Karpas-422 (cell line): ENCODE results near the gene KDM4B. TPM values are rescaled to one million over a fixed set of nuclear protein-coding genes. Genes with fewer than 3 reads are reported as not detected.

Experiments
- DNase-seq: peaks from one replicate; pipeline ENCODE4 v3.0.0-alpha.2; 2015
- H2AFZ ChIP-seq: fragments of 200-600 bp; sonication (generic); 2 replicates; pipeline ENCODE4 v1.6.1; 2014; ENCODE audit warnings: antibody characterized with exemption, low read length, mixed read lengths
- H3K27ac ChIP-seq: fragments of 200-600 bp; sonication (generic); 2 replicates; pipeline ENCODE4 v1.5.1; 2014; ENCODE audit warnings: mild to moderate bottlenecking, low read length, moderate library complexity
- H3K27me3 ChIP-seq: fragments of 200-600 bp; sonication (generic); 2 replicates; pipeline ENCODE4 v1.6.1; 2014; ENCODE audit warnings: low read length, mixed read lengths
- H3K36me3 ChIP-seq: fragments of 200-600 bp; sonication (generic); 2 replicates; pipeline ENCODE4 v1.6.1; 2014; ENCODE audit warnings: low read length, mixed read lengths; ENCODE audit not compliant: insufficient read depth
- H3K4me1 ChIP-seq: fragments of 200-600 bp; sonication (generic); 2 replicates; pipeline ENCODE4 v1.6.1; 2014; ENCODE audit warnings: mild to moderate bottlenecking, low read length, mixed read lengths
- H3K4me2 ChIP-seq: fragments of 200-600 bp; sonication (generic); 2 replicates; pipeline ENCODE4 v1.6.1; 2014; ENCODE audit warnings: low read length, low read depth, mild to moderate bottlenecking; ENCODE audit not compliant: poor library complexity, severe bottlenecking
- H3K4me3 ChIP-seq: fragments of 200-600 bp; sonication (generic); 2 replicates; pipeline ENCODE4 v1.5.1; 2014; ENCODE audit warnings: mild to moderate bottlenecking, antibody characterized with exemption, low read length, mixed read lengths
- H3K79me2 ChIP-seq: fragments of 200-600 bp; sonication (generic); 2 replicates; pipeline ENCODE4 v1.6.1; 2014; ENCODE audit warnings: mild to moderate bottlenecking, low read length, mixed read lengths
- H3K9ac ChIP-seq: fragments of 200-600 bp; sonication (generic); 2 replicates; pipeline ENCODE4 v1.6.0; 2014; ENCODE audit warnings: low read length
- H3K9me2 ChIP-seq: fragments of 200-600 bp; sonication (generic), shearing (Covaris generic); replicated peaks from 2 replicates; pipeline ENCODE4 v1.6.0; 2014; ENCODE audit warnings: mild to moderate bottlenecking, low read length, moderate library complexity; ENCODE audit not compliant: insufficient read depth
- H3K9me3 ChIP-seq: fragments of 300-700, 200-600 bp; sonication (generic); 2 replicates; pipeline ENCODE4 v1.6.1; 2014; ENCODE audit warnings: low read length, mixed read lengths
- H4K20me1 ChIP-seq: fragments of 200-600 bp; sonication (generic); 2 replicates; pipeline ENCODE4 v1.6.1; 2014; ENCODE audit warnings: mild to moderate bottlenecking, antibody characterized with exemption, low read length, low read depth; ENCODE audit not compliant: insufficient read depth
- total RNA-seq: library from RNA; depleted of rRNA; stranded (reverse); fragments of >200 nt; shearing (Covaris generic); gene quantifications from 2 replicates; pipeline ENCODE4 v1.2.3, GENCODE V29; 2014; ENCODE audit warnings: low replicate concordance

KDM4B gene
- total RNA-seq, 1 experiment from 2014 or later = 50.8 TPM

DNA sequence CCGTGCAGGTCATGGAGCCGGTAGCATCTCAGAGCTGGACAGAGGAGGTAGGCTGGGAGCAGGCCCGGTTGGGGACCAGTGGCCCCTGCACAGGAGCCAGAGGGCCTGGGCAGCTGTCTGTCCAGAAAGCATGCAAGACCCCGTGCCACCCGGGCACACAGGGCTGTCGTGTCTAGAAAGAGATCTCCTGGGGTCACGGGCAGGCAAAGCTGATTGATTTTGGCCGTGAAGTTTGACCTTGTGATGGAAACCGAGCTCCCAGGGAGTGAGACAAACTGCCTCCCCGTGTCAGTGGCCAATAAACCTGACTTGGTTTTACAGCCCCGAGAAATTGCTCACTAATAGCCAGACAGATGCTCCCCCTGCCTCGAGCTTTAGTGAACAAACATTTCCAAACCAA, 98.8 kb downstream of the KDM4B start:
- Histone ChIP-seq H3K27ac (no peak overlapping the region), H3K79me2 (no peaks in the 10 kb centered on the region), H3K36me3 (no peaks in the 10 kb centered on the region), H3K9me2 (no peaks in the 10 kb centered on the region), H3K4me1 (no peaks in the 10 kb centered on the region), H2AFZ (no peak overlapping the region), H3K27me3 (no peaks in the 10 kb centered on the region), H4K20me1 (no peaks in the 10 kb centered on the region), H3K9ac (no peak overlapping the region), H3K4me2 (no peak overlapping the region), H3K9me3 (no peaks in the 10 kb centered on the region), H3K4me3 (no peak overlapping the region)
- DNase-seq = no peak

GRCh38 chr19:5068233-5069072, 99.5 kb downstream of the KDM4B start:
- Histone ChIP-seq H3K4me3 (no peak overlapping the region), H3K27ac (no peak overlapping the region), H3K4me1 (0 out of 2 replicates have a peak, but pooled peaks cover 2% of the 10 kb centered on the region), H3K79me2 (no peaks in the 10 kb centered on the region), H3K27me3 (no peaks in the 10 kb centered on the region), H3K9me3 (no peaks in the 10 kb centered on the region), H2AFZ (no peak overlapping the region), H3K9ac (no peak overlapping the region), H3K4me2 (no peak overlapping the region), H3K36me3 (no peaks in the 10 kb centered on the region), H3K9me2 (no peaks in the 10 kb centered on the region), H4K20me1 (0 out of 2 replicates have a peak, but pooled peaks cover 4% of the 10 kb centered on the region)
- DNase-seq = no peak

- no peak overlapping the region for H3K9ac ChIP-seq
- H3K27ac ChIP-seq = no peak overlapping the region
- H3K79me2 ChIP-seq = no peaks in the 10 kb centered on the region
- H3K4me2 ChIP-seq = no peak overlapping the region
- 0 out of 2 replicates have a peak, but pooled peaks cover 4% of the 10 kb centered on the region for H4K20me1 ChIP-seq
- no peaks in the 10 kb centered on the region for H3K9me2 ChIP-seq
- no peaks in the 10 kb centered on the region for H3K9me3 ChIP-seq
- H3K36me3 ChIP-seq = no peaks in the 10 kb centered on the region
- H3K27me3 ChIP-seq = no peaks in the 10 kb centered on the region
- no peak overlapping the region for H2AFZ ChIP-seq
- H3K4me3 ChIP-seq = no peak overlapping the region
- 0 out of 2 replicates have a peak, but pooled peaks cover 5% of the 10 kb centered on the region for H3K4me1 ChIP-seq
- DNase-seq = no peak
Measured at GRCh38 chr19:5070331-5070730, 101.4 kb downstream of the KDM4B start.

GRCh38 chr19:5070930-5071329, 102.0 kb downstream of the KDM4B start:
- DNase-seq = no peak
- Histone ChIP-seq H3K9me3 (no peaks in the 10 kb centered on the region), H3K36me3 (no peaks in the 10 kb centered on the region), H3K27me3 (no peaks in the 10 kb centered on the region), H2AFZ (no peak overlapping the region), H3K9me2 (no peaks in the 10 kb centered on the region), H3K4me3 (no peak overlapping the region), H3K9ac (no peak overlapping the region), H3K4me2 (no peak overlapping the region), H4K20me1 (0 out of 2 replicates have a peak, but pooled peaks cover 4% of the 10 kb centered on the region), H3K4me1 (0 out of 2 replicates have a peak, but pooled peaks cover 5% of the 10 kb centered on the region), H3K79me2 (no peaks in the 10 kb centered on the region), H3K27ac (no peak overlapping the region)

DNA sequence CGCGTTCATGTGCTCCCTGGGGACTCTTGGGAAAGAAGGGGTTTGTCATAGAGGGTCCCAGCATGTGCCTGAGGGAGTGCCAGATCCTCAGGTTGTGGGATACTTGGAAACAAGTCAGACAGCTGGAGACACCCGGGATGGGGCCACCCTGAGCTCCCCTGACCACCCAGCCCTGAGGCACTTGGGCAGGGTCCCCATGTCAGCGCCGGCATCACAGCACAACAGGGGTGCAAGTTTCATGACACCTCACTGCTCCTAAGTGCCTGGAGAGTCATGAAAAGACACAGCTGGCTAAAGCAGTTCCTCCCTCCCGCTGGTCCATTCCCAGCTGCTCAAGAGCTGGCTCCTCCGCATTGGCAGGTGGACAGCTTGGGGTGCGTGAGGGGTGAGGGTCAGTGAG, 102.7 kb downstream of the KDM4B start:
- no peaks in the 10 kb centered on the region for H3K36me3 ChIP-seq
- no peak overlapping the region for H2AFZ ChIP-seq
- no peak overlapping the region for H3K9ac ChIP-seq
- 0 out of 2 replicates have a peak, but pooled peaks cover 5% of the 10 kb centered on the region for H3K4me1 ChIP-seq
- no peak overlapping the region for H3K4me3 ChIP-seq
- no peak overlapping the region for H3K27ac ChIP-seq
- no peaks in the 10 kb centered on the region for H3K9me2 ChIP-seq
- 0 out of 2 replicates have a peak, but pooled peaks cover 4% of the 10 kb centered on the region for H4K20me1 ChIP-seq
- no peak overlapping the region for H3K4me2 ChIP-seq
- H3K9me3 ChIP-seq = no peaks in the 10 kb centered on the region
- DNase-seq = no peak
- H3K27me3 ChIP-seq = no peaks in the 10 kb centered on the region
- no peaks in the 10 kb centered on the region for H3K79me2 ChIP-seq

DNA sequence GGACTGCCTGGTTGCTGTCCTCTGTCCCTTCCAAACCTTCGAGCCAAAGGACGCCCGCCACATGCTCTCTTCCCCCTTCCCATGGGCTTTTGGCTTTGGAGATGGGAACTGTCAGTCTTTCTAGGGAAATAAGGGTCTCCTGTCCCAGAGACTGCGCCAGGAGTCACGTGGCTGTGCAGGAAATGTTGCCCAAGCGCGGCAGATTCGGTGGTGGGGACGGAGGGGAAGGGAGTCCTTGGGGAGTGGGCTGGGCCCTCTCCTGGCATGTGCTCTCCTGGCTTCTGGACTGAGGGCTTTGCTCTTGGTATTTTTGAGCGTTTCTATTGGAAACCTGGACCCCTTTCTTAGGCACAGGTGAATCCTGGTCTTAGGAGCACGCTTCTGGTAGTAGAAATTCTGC, 103.2 kb downstream of the KDM4B start:
- H2AFZ ChIP-seq = no peak overlapping the region
- no peak overlapping the region for H3K4me2 ChIP-seq
- H3K4me3 ChIP-seq = no peak overlapping the region
- H3K79me2 ChIP-seq = no peaks in the 10 kb centered on the region
- no peaks in the 10 kb centered on the region for H3K27me3 ChIP-seq
- 0 out of 2 replicates have a peak, but pooled peaks cover 5% of the 10 kb centered on the region for H3K4me1 ChIP-seq
- no peaks in the 10 kb centered on the region for H3K36me3 ChIP-seq
- H3K9me2 ChIP-seq = no peaks in the 10 kb centered on the region
- no peaks in the 10 kb centered on the region for H3K9me3 ChIP-seq
- DNase-seq = no peak
- no peak overlapping the region for H3K27ac ChIP-seq
- no peak overlapping the region for H3K9ac ChIP-seq
- H4K20me1 ChIP-seq = 0 out of 2 replicates have a peak, but pooled peaks cover 4% of the 10 kb centered on the region

GRCh38 chr19:5073153-5073844, 104.4 kb downstream of the KDM4B start:
- H3K9me2 ChIP-seq = no peaks in the 10 kb centered on the region
- H3K9me3 ChIP-seq = no peaks in the 10 kb centered on the region
- H3K4me1 ChIP-seq = 0 out of 2 replicates have a peak, but pooled peaks cover 5% of the 10 kb centered on the region
- H3K27ac ChIP-seq = 0 out of 2 replicates have a peak overlapping the region, but pooled peaks have one; percentile 13
- no peak overlapping the region for H3K4me2 ChIP-seq
- DNase-seq = no peak
- no peak overlapping the region for H3K4me3 ChIP-seq
- H3K79me2 ChIP-seq = no peaks in the 10 kb centered on the region
- H3K36me3 ChIP-seq = no peaks in the 10 kb centered on the region
- H3K27me3 ChIP-seq = no peaks in the 10 kb centered on the region
- no peak overlapping the region for H3K9ac ChIP-seq
- H4K20me1 ChIP-seq = 0 out of 2 replicates have a peak, but pooled peaks cover 4% of the 10 kb centered on the region
- no peak overlapping the region for H2AFZ ChIP-seq

GRCh38 chr19:5074407-5074806, 105.5 kb downstream of the KDM4B start:
- Histone ChIP-seq H4K20me1 (0 out of 2 replicates have a peak, but pooled peaks cover 4% of the 10 kb centered on the region), H2AFZ (no peak overlapping the region), H3K27ac (no peak overlapping the region), H3K9me2 (no peaks in the 10 kb centered on the region), H3K4me2 (no peak overlapping the region), H3K4me3 (no peak overlapping the region), H3K9ac (no peak overlapping the region), H3K79me2 (no peaks in the 10 kb centered on the region), H3K36me3 (no peaks in the 10 kb centered on the region), H3K9me3 (no peaks in the 10 kb centered on the region), H3K27me3 (no peaks in the 10 kb centered on the region), H3K4me1 (0 out of 2 replicates have a peak, but pooled peaks cover 5% of the 10 kb centered on the region)
- DNase-seq = no peak
